Measurements from ENCODE around the gene TTN.

TTN gene

GRCh38 chr2:178641498-178641897 is 165.7 kb downstream of the TTN start:
- DNase-seq = no peak

DNA sequence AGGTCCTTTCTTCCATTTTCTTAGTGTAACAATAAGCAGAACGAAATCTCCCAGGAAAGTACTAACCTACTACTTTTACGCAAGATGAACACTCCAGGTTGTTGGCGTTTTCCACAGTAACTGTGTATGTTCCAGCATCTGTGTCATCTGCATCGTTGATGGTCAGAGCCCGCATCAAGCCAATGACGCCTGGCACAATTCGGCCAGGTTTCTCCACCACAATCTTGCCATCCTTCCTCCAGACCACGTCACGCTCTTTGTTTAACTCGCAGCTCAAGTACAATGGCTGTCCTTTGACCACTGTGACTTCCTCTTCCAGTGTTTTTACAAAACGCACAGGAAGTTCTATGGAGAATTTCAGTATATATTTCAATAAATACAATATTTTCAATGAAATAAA is 171.3 kb downstream of the TTN start:
- DNase-seq = no peak

DNA sequence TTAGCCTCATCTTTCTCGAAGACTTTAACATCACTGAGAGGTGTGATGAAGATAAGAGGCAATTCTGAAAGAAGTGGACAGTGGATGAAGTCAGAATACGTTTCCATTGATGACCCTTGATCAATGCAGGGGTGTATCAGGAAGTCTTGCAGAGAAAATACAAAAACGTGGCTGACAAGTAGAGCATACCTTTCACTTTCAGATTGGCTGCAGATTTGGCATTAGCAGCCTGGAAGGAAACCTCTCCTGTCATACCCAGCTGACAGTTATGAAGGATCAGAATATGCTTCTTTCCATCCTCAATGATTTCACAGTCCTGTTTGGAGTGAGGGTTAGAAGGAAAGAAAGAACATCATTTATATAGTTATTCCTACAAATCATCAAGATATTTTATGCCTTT is 174.5 kb downstream of the TTN start:
- DNase-seq = no peak

DNA sequence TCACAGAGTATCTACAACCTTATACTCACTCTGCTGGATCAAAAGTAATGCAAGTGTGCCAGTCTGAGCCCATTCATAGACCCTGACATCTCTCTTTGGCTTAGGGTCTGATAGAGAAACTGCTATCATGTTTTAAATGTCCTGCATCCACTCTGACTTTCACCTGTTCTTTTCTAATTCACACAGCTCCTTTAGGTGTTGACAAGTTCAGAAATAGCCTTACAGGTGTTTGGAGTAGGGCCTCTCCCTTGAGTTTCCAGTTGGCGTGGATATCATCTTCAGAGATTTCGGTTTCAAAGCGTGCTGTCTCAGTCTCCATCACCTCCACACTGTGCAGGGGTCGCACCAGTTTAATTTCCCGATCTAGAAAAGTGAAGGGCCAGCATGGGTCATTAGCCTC is 176.6 kb downstream of the TTN start:
- no peak for DNase-seq

GRCh38 chr2:178629463-178629862 is 177.8 kb downstream of the TTN start:
- DNase-seq = no peak

DNA sequence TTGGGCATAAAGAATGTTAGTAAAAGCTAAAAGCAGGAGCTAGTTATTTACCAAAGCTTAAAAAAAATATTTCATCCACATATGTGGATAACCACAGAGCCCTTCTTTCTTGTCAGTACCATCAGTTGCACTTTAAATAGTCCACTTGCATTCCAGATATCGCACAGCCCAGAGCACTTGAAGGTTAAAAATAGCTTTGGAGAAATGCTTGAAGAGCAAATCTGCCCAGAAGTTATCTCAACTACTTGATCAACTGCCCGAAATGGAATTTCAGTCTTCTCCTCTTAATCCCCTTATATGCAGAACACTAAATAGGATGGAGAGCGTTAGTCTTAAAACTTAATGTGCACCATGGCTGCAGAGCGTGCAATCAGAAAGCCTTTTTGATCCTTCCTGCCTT is 178.6 kb downstream of the TTN start:
- no peak for DNase-seq

DNA sequence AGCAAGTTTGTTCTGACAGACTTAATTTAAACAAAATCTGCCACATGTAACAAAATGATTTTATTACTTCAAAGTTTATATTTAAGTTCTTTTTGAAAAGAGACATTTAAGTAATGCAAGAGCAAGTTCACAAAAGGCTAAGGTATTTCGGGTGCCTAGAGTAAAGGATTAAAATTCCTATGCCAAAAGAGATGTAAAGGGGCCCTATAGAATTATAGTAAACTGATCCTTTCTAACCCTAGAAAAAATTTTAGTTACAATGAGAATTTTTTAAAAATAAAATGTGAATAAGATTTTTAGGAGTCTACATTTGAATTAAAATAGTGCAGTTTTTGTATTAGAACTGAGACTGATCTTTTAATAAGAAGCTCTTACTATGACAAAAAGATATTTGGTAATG is 179.8 kb downstream of the TTN start:
- no peak for DNase-seq

GRCh38 chr2:178615969-178616368 is 191.3 kb downstream of the TTN start:
- DNase-seq = no peak

DNA sequence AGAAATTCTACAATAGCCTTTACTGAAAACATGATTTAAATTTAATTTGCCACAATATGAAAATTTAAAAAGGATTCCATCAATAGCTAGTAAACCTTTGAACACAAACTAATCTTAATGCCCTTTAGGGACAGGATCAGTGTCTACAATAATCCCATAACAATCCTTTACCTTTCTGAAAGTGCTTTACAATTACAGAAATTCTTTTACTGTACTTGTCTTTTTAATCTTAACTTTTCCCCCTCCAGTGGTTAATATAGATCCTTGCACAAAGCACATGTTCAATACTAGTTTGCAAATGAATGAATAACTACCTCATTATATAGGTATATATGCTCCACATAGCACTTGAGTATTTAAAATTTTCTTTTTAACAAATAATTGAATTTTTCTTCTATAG is 204.3 kb downstream of the TTN start:
- DNase-seq = no peak

DNA sequence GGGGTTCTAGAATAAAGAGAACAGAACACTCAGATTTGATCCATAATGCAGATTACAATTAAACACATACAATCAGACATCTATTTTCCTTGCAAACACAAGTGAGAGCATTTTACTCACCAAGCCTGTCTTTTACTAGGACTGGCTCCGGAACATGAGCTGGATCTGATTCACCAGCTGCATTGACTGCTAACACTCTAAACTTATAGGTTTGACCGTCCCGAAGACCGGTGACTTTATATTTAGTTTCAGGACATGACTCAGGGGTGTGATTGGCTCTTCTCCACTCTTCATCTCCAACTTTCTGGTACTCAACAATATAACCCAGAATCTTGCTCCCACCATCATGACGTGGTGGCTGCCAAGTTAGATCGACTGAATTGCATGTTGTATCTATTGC is 214.6 kb downstream of the TTN start:
- DNase-seq = no peak

DNA sequence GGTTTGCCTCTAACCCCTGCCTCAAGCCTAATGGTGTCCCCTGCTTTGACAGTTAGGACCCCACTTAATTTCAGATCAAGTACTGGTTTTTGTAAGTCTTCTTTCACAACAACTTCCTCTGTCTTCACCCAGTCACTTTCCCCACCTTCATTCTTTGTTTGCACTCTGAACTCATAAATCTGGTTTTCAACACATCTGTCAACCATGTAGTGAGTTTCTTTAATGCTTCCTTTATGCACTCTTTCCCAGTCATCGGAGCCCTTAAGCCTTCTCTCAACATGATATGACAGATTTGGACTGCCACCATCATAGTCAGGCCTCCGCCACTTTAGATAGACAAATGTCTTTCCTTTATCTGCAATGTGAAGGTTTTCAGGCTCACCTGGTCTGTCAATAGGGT is 217.9 kb downstream of the TTN start:
- no peak for DNase-seq

GRCh38 chr2:178584666-178585065 is 222.6 kb downstream of the TTN start:
- no peak for DNase-seq

GRCh38 chr2:178579006-178579405 is 228.2 kb downstream of the TTN start:
- DNase-seq = no peak

DNA sequence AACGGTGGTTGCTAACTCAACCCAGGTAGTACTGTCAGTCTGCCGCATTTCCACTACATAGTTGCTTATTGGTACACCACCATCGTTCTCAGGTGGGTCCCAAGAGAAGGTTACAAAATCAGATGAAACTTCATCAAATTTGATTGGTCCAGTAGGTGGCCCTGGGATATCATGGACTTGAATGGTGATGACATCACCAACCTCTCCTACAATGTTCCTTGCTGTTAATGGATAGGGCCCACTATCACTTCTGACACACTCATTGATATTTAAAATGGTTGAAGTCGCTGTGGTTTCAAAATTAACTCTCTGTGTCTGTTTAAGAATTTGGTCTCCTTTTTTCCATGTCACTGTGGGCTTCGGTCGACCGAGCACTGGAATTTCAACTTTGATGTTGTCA is 232.4 kb downstream of the TTN start:
- DNase-seq = no peak

GRCh38 chr2:178568227-178568626 is 239.0 kb downstream of the TTN start:
- no peak for DNase-seq

DNA sequence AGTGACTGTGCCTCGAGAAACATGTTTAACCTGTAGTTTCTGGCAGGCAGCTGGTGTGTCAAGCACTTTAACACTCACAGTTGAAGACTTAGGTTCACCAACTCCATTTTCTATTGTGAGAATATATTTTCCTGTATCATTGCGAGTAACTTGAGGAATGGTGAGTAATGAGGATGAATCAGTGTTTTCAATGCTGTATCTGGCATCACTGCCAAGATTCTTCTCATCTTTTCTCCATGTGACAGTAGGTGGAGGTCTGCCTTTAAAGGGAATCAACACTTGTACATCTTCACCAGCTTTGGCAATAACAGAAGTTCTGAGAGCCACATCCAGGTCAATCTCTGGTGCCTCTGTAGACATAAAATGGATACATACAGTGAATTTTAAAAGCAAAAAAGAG is 254.2 kb downstream of the TTN start:
- no peak for DNase-seq

GRCh38 chr2:178550352-178550751 is 256.9 kb downstream of the TTN start:
- no peak for DNase-seq

DNA sequence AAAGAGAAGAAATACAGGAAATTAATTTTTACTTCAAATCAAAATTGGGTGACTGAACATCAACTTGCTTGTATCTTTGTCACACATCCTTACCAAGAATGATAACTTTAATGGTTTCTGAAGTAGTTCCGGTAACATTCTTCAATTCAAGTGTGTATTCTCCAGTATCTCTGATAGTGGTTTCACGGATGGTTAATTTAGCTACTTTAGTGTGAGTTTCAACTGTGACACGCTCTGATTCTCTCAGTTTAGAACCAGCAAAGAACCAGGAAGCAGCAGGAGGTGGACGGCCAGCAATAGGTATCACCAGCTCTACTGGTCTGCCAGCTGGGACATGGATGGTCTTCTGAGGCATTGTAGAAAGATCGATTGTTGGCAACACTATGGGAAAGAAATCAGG is 264.7 kb downstream of the TTN start:
- DNase-seq = no peak

DNA sequence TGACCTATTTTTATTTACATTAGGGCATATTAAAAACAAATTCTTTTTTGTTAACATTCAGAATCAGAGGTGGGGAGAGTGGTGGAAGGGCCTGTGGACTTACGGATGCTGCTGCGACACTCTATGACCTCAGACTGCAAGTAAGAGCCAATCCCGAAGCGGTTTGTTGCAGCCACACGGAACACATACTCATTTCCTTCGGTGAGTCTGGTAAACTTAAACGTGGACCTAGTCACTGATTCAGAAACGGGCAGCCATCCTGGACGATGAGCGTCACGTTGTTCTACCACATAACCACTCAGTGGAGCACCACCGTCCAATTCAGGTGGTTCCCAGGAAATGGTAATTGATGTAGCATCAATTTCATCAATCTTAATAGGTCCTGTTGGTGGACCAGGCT is 265.1 kb downstream of the TTN start:
- no peak for DNase-seq

DNA sequence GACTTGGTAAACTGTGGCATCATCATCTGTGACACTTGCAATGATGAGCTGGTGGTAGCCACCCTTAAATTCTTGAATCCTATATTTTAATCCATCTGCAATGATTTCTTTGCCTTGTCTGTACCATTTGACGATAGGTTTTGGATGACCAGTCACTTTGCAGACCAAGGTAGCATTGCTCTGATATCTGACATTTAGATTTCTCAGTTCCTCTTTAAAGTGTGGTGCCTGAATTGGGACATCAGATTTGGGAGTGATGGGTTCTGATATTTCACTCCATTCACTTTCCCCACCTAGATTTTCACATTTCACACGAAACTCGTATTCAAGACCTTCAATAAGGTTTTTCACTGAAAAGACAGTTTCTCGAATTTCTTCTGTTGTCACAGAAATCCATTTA is 271.2 kb downstream of the TTN start:
- no peak for DNase-seq

- no peak for DNase-seq
Measured at GRCh38 chr2:178531168-178531567, 276.1 kb downstream of the TTN start.

- no peak for DNase-seq
Measured at GRCh38 chr2:178530625-178531142, 276.5 kb downstream of the TTN start.

DNA sequence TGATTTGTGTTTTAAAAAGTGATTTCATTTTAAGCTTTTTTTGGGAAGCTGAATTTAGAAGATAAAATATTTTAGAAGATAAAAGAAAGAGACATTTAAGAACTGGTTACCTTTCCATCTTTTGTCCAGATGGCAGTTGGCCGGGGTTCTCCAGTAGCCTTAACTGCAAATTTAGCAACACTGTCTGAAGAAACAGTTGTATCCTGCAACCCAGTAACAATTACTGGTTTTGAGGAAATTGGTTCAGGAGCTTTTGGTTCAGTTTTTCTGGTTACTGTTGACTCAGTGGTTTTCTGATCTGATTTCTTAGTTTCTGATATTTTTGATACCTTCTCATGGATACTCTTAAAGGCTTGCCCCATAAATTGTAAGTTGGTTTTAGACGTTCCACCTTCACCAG is 277.1 kb downstream of the TTN start:
- no peak for DNase-seq

DNA sequence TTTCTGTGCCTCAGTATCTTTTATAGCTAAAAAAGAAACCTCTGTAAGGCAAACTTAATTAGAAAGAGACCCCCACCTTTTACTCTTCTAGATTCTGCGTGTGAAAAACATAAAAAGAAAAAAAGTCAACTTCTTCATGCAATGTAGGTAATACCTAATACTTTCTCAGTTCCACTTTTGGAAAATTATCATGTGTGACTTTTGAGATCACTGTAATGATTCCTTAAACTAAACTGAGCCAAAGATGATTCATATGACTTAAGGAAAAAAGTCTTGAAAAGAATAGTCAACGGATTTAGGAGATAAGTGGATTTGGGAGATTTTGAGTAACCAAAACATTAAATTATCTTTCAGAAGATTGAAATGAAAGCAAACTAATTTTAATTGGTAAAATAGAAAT is 278.0 kb downstream of the TTN start:
- no peak for DNase-seq

DNA sequence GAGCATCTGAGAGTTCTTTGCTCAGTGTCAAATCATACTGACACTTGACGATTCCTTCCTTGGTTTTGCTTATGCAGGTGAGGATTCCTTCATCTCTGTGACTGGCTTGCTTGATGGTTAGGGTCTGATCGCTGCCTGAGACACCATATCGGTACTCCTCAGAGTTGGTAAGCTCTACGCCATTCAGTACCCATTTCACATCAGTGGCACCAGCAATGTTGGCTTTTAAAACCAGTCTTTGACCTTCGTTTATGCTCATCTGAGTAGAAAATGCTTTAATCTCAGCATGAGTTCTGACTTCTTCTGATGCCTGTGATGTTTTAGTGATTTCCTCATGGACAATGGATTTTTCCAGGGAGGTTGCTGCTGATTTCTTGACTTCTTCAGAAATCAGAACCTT is 278.6 kb downstream of the TTN start:
- no peak for DNase-seq

DNA sequence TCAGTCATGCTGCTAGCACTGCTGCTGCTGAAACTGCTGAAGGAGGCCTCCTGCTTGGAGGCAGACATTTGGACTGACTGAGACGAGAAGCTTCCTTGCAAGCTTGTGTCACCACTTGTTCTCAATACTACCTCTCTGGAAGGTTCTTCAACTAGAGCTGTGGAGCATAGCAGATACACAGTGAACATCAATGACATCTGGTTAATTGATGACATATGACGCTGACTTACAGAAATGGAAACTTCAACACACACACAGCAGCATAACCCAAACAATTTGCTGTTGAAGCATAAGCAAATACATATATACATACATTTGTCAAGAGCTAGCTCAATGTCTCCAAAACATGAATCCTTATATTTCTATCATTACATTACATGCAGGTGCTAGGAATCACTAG is 279.6 kb downstream of the TTN start:
- no peak for DNase-seq
